IPS-15b (cell line): ENCODE data around the gene RBM12.
A peak's percentile ranks its signal among the peaks of the same experiment; 100 is the strongest.
"Not testable (repeated sequence)": the region's sequence is repeated elsewhere in the genome, so short reads cannot be mapped to it uniquely, and the experiment has no call there.

Experiments
- H3K27me3 ChIP-seq: one replicate; pipeline ENCODE4 v1.6.1; 2013; ENCODE audit warnings: low read length; ENCODE audit not compliant: control insufficient read depth, insufficient read depth
- H3K36me3 ChIP-seq: one replicate; pipeline ENCODE4 v1.6.1; 2013; ENCODE audit warnings: low read length; ENCODE audit not compliant: control insufficient read depth, insufficient read depth
- H3K4me1 ChIP-seq: one replicate; pipeline ENCODE4 v1.6.1; 2013; ENCODE audit warnings: mild to moderate bottlenecking, low read length; ENCODE audit not compliant: control insufficient read depth, insufficient read depth
- H3K4me3 ChIP-seq: one replicate; pipeline ENCODE4 v1.5.1; 2013; ENCODE audit warnings: low read depth, low read length
- H3K9ac ChIP-seq: one replicate; pipeline ENCODE4 v1.6.1; 2013; ENCODE audit warnings: low read depth, mild to moderate bottlenecking, low read length
- H3K9me3 ChIP-seq: one replicate; pipeline ENCODE4 v1.6.1; 2013; ENCODE audit warnings: mild to moderate bottlenecking, low read length; ENCODE audit not compliant: control insufficient read depth, insufficient read depth

The RBM12 gene

GRCh38 chr20:35664466-35665206, at the start of gene RBM12, which contains the start of gene CPNE1:
RBM12 (minus strand) TSS chr20:35664900; CDS start chr20:35655322, 9,578 bp downstream.
CPNE1 (minus strand) TSS chr20:35664900; CDS start chr20:35632923, 31,977 bp downstream.
- no peaks in the 10 kb centered on the region for H3K36me3 ChIP-seq

GRCh38 chr20:35714127-35714526, 49.4 kb upstream of the RBM12 start:
- Histone ChIP-seq H3K36me3 (peaks cover 47% of the 10 kb centered on the region), H3K4me3 (no peak overlapping the region), H3K4me1 (no peaks in the 10 kb centered on the region), H3K9me3 (no peaks in the 10 kb centered on the region), H3K27me3 (no peaks in the 10 kb centered on the region), H3K9ac (no peak overlapping the region)

More at GRCh38 chr20:35664466-35665206, at the start of gene RBM12, which contains the start of gene CPNE1:
- Histone ChIP-seq H3K4me3 (peak within 1 kb of the TSS; percentile 100), H3K27me3 (no peaks in the 10 kb centered on the region), H3K9me3 (no peaks in the 10 kb centered on the region), H3K4me1 (peaks cover 12% of the 10 kb centered on the region), H3K9ac (peak within 1 kb of the TSS; percentile 100)

GRCh38 chr20:35713120-35713519, 48.4 kb upstream of the RBM12 start:
- not testable (repeated sequence) for H3K9me3 ChIP-seq, H3K4me1 ChIP-seq, H3K9ac ChIP-seq, H3K4me3 ChIP-seq, H3K27me3 ChIP-seq
- peaks cover 41% of the 10 kb centered on the region for H3K36me3 ChIP-seq

- Histone ChIP-seq H3K4me3 (no peak overlapping the region), H3K9me3 (no peaks in the 10 kb centered on the region), H3K36me3 (peaks cover 49% of the 10 kb centered on the region), H3K9ac (no peak overlapping the region), H3K4me1 (no peaks in the 10 kb centered on the region), H3K27me3 (no peaks in the 10 kb centered on the region)
These were observed 47.0 kb upstream of the RBM12 start for GRCh38 chr20:35711588-35712209.

GRCh38 chr20:35710884-35711587, 46.3 kb upstream of the RBM12 start:
- no peaks in the 10 kb centered on the region for H3K27me3 ChIP-seq

GRCh38 chr20:35710039-35710438, 45.3 kb upstream of the RBM12 start:
- Histone ChIP-seq H3K36me3 (peaks cover 44% of the 10 kb centered on the region), H3K4me3 (no peak overlapping the region), H3K9ac (no peak overlapping the region), H3K9me3 (no peaks in the 10 kb centered on the region), H3K27me3 (no peaks in the 10 kb centered on the region), H3K4me1 (no peaks in the 10 kb centered on the region)

More at GRCh38 chr20:35710884-35711587, 46.3 kb upstream of the RBM12 start:
- H3K9ac ChIP-seq = no peak overlapping the region
- H3K36me3 ChIP-seq = peaks cover 49% of the 10 kb centered on the region
- H3K9me3 ChIP-seq = no peaks in the 10 kb centered on the region
- no peaks in the 10 kb centered on the region for H3K4me1 ChIP-seq
- H3K4me3 ChIP-seq = no peak overlapping the region

GRCh38 chr20:35709259-35709658, 44.6 kb upstream of the RBM12 start:
- Histone ChIP-seq H3K36me3 (peaks cover 44% of the 10 kb centered on the region), H3K4me3 (no peak overlapping the region), H3K27me3 (no peaks in the 10 kb centered on the region), H3K9ac (no peak overlapping the region), H3K4me1 (no peaks in the 10 kb centered on the region), H3K9me3 (no peaks in the 10 kb centered on the region)

- Histone ChIP-seq H3K9me3 (no peaks in the 10 kb centered on the region), H3K27me3 (no peaks in the 10 kb centered on the region), H3K4me3 (no peak overlapping the region), H3K9ac (no peak overlapping the region), H3K4me1 (no peaks in the 10 kb centered on the region), H3K36me3 (peaks cover 37% of the 10 kb centered on the region)
These were observed 43.8 kb upstream of the RBM12 start for GRCh38 chr20:35708502-35708901.

- H3K4me1 ChIP-seq, H3K9me3 ChIP-seq, H3K27me3 ChIP-seq, H3K4me3 ChIP-seq, H3K9ac ChIP-seq: not testable (repeated sequence)
- H3K36me3 ChIP-seq = peaks cover 29% of the 10 kb centered on the region
These were observed 42.2 kb upstream of the RBM12 start for GRCh38 chr20:35706591-35707529.

- peaks cover 26% of the 10 kb centered on the region for H3K36me3 ChIP-seq
- not testable (repeated sequence) for H3K4me3 ChIP-seq, H3K9me3 ChIP-seq, H3K9ac ChIP-seq, H3K4me1 ChIP-seq, H3K27me3 ChIP-seq
These were observed 41.2 kb upstream of the RBM12 start for GRCh38 chr20:35705894-35706293.
